Measurements from ENCODE around the gene PRG3. TPM values are rescaled to one million over a fixed set of nuclear protein-coding genes. Genes with fewer than 3 reads are reported as not detected.
"Not testable (repeated sequence)": the region's sequence is repeated elsewhere in the genome, so short reads cannot be mapped to it uniquely, and the experiment has no call there.

Gene PRG3
- total RNA-seq, 1 donor from 2014 or later, result not detected

- DNase-seq (ENCODE audit: low read depth), result no peak
- Histone ChIP-seq H3K4me3 (ENCODE audit: low read depth, low read length) (no peak overlapping the region), H3K27me3 (ENCODE audit: control insufficient read depth, insufficient read depth, low read length) (no peaks in the 10 kb centered on the region), H3K36me3 (ENCODE audit: control insufficient read depth, insufficient read depth, low read length) (peaks cover 3% of the 10 kb centered on the region)
- FAIRE-seq, result no peak
- TF ChIP-seq CTCF (IDR thresholded peaks at IDR 0.05; ENCODE audit: insufficient read depth, low read length, severe bottlenecking), result no peak
These were observed 27.1 kb upstream of the PRG3 start for GRCh38 chr11:57407941-57408475.

GRCh38 chr11:57407010-57407920 lies 26.3 kb upstream of the PRG3 start:
- DNase-seq (ENCODE audit: low read depth) (no peak), FAIRE-seq (no peak)
- Histone ChIP-seq H3K4me3 (ENCODE audit: low read depth, low read length) (no peak overlapping the region), H3K27me3 (ENCODE audit: control insufficient read depth, insufficient read depth, low read length) (no peaks in the 10 kb centered on the region), H3K36me3 (ENCODE audit: control insufficient read depth, insufficient read depth, low read length) (peaks cover 3% of the 10 kb centered on the region)
- no peak for TF ChIP-seq CTCF (IDR thresholded peaks at IDR 0.05; ENCODE audit: insufficient read depth, low read length, severe bottlenecking)

GRCh38 chr11:57406337-57406904 lies 25.5 kb upstream of the PRG3 start:
- DNase-seq (ENCODE audit: low read depth), result peak; percentile 20
- no peaks in the 10 kb centered on the region for H3K27me3 ChIP-seq (ENCODE audit: control insufficient read depth, insufficient read depth, low read length)
- H3K4me3 ChIP-seq (ENCODE audit: low read depth, low read length), result no peak overlapping the region
- peaks cover 3% of the 10 kb centered on the region for H3K36me3 ChIP-seq (ENCODE audit: control insufficient read depth, insufficient read depth, low read length)
- FAIRE-seq, result no peak
- no peak for TF ChIP-seq CTCF (IDR thresholded peaks at IDR 0.05; ENCODE audit: insufficient read depth, low read length, severe bottlenecking)

GRCh38 chr11:57405271-57405860 lies 24.4 kb upstream of the PRG3 start:
- no peak for TF ChIP-seq CTCF (IDR thresholded peaks at IDR 0.05; ENCODE audit: insufficient read depth, low read length, severe bottlenecking)
- Histone ChIP-seq H3K27me3 (ENCODE audit: control insufficient read depth, insufficient read depth, low read length) (no peaks in the 10 kb centered on the region), H3K36me3 (ENCODE audit: control insufficient read depth, insufficient read depth, low read length) (peaks cover 3% of the 10 kb centered on the region), H3K4me3 (ENCODE audit: low read depth, low read length) (no peak overlapping the region)
- FAIRE-seq, result peak; percentile 58
- DNase-seq (ENCODE audit: low read depth), result peak; percentile 32

- TF ChIP-seq CTCF (IDR thresholded peaks at IDR 0.05; ENCODE audit: insufficient read depth, low read length, severe bottlenecking), result no peak
- no peak for FAIRE-seq
- Histone ChIP-seq H3K27me3 (ENCODE audit: control insufficient read depth, insufficient read depth, low read length) (no peaks in the 10 kb centered on the region), H3K36me3 (ENCODE audit: control insufficient read depth, insufficient read depth, low read length) (peaks cover 1% of the 10 kb centered on the region), H3K4me3 (ENCODE audit: low read depth, low read length) (no peak overlapping the region)
- no peak for DNase-seq (ENCODE audit: low read depth)
These were observed 22.8 kb upstream of the PRG3 start for GRCh38 chr11:57403802-57404147.

- H3K4me3 ChIP-seq (ENCODE audit: low read depth, low read length); DNase-seq (ENCODE audit: low read depth); H3K36me3 ChIP-seq (ENCODE audit: control insufficient read depth, insufficient read depth, low read length); H3K27me3 ChIP-seq (ENCODE audit: control insufficient read depth, insufficient read depth, low read length); FAIRE-seq: not testable (repeated sequence)
These were observed 22.3 kb upstream of the PRG3 start for GRCh38 chr11:57403003-57403801.
